ENCODE results near the gene RNF144B.

RNF144B gene

GRCh38 chr6:18350712-18351111, 36.4 kb upstream of the RNF144B start:
- H3K9me2 ChIP-seq (replicated peaks; ENCODE audit: low read depth, low read length), result no peaks in the 10 kb centered on the region
- no peak overlapping the region for H3K4me3 ChIP-seq (ENCODE audit: low read length, poor library complexity, severe bottlenecking)
- no peaks in the 10 kb centered on the region for H3K36me3 ChIP-seq (ENCODE audit: insufficient read depth, low read length)
- H4K20me1 ChIP-seq (ENCODE audit: insufficient read depth, low read length, poor library complexity, severe bottlenecking), result no peaks in the 10 kb centered on the region
- H3K9ac ChIP-seq (ENCODE audit: low read depth, low read length, poor library complexity, severe bottlenecking), result no peak overlapping the region
- TF ChIP-seq EZH2phosphoT487 (IDR thresholded peaks at IDR 0.05; ENCODE audit: borderline replicate concordance), result no peak
- no peak for TF ChIP-seq CTCF (conservative IDR thresholded peaks at IDR 0.05; ENCODE audit: low read length)
- H2AFZ ChIP-seq (ENCODE audit: low read length), result no peak overlapping the region
- H3K9me3 ChIP-seq (ENCODE audit: insufficient read depth, low read depth, low read length), result no peaks in the 10 kb centered on the region
- no peaks in the 10 kb centered on the region for H3K27me3 ChIP-seq (ENCODE audit: insufficient read depth, low read length, poor library complexity, severe bottlenecking)
- H3K4me2 ChIP-seq (ENCODE audit: low read depth, low read length, poor library complexity, severe bottlenecking), result no peak overlapping the region
- no peaks in the 10 kb centered on the region for H3K4me1 ChIP-seq (ENCODE audit: insufficient read depth, low read length, poor library complexity, severe bottlenecking)
- no peaks in the 10 kb centered on the region for H3K79me2 ChIP-seq (ENCODE audit: insufficient read depth, low read length)
- no peaks in the 10 kb centered on the region for H3F3A ChIP-seq (ENCODE audit: low read depth)

DNA sequence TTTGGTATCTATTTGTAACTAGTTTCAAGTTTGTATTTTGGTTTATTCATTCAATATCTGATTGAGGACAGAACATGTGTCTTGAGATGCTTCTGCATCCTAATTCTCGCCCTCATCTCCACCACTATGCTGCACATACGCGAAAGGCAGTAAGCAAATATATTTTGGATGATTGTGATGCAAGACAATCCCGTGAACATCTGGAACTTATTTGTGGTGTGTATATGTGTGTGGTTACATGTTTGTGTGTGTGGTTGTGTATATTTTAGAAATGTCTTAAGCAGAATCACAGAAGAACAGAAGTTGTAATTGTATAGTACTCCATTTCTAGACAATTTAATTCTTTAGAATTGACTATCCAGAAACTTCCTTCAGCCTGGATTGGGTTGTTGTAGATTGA, 35.1 kb upstream of the RNF144B start:
- Histone ChIP-seq H3K27me3 (ENCODE audit: insufficient read depth, low read length, poor library complexity, severe bottlenecking) (no peaks in the 10 kb centered on the region), H3K4me3 (ENCODE audit: low read length, poor library complexity, severe bottlenecking) (no peak overlapping the region), H2AFZ (ENCODE audit: low read length) (no peak overlapping the region), H3K4me1 (ENCODE audit: insufficient read depth, low read length, poor library complexity, severe bottlenecking) (no peaks in the 10 kb centered on the region), H3K4me2 (ENCODE audit: low read depth, low read length, poor library complexity, severe bottlenecking) (no peak overlapping the region), H3K9me2 (replicated peaks; ENCODE audit: low read depth, low read length) (no peaks in the 10 kb centered on the region), H4K20me1 (ENCODE audit: insufficient read depth, low read length, poor library complexity, severe bottlenecking) (no peaks in the 10 kb centered on the region), H3K9me3 (ENCODE audit: insufficient read depth, low read depth, low read length) (no peaks in the 10 kb centered on the region), H3K79me2 (ENCODE audit: insufficient read depth, low read length) (no peaks in the 10 kb centered on the region), H3K9ac (ENCODE audit: low read depth, low read length, poor library complexity, severe bottlenecking) (no peak overlapping the region), H3F3A (ENCODE audit: low read depth) (no peaks in the 10 kb centered on the region), H3K36me3 (ENCODE audit: insufficient read depth, low read length) (no peaks in the 10 kb centered on the region)
- TF ChIP-seq EZH2phosphoT487 (IDR thresholded peaks at IDR 0.05; ENCODE audit: borderline replicate concordance) (no peak), CTCF (conservative IDR thresholded peaks at IDR 0.05; ENCODE audit: low read length) (no peak)

DNA sequence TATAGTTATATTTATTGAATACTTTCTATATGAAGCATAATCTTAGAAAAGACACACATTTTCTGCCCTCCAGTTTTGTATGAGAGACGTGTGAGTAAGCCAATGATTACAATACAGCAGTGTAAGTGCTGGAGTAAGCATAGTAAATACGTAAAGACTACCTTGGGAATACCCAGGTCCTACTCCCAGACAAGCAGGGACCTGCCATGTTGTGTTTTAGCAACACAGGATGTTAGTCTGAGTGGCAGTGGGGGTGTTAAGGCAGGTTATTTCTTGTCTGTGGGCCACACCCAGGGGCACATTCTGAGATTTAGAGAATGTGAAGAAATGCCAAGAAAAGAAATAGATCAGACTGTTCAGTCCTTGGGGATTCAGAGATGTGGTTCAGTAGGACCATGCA, 34.3 kb upstream of the RNF144B start:
- Histone ChIP-seq H3K4me2 (ENCODE audit: low read depth, low read length, poor library complexity, severe bottlenecking) (no peak overlapping the region), H3K9ac (ENCODE audit: low read depth, low read length, poor library complexity, severe bottlenecking) (no peak overlapping the region), H3K79me2 (ENCODE audit: insufficient read depth, low read length) (no peaks in the 10 kb centered on the region), H3K9me3 (ENCODE audit: insufficient read depth, low read depth, low read length) (no peaks in the 10 kb centered on the region), H3K36me3 (ENCODE audit: insufficient read depth, low read length) (no peaks in the 10 kb centered on the region), H4K20me1 (ENCODE audit: insufficient read depth, low read length, poor library complexity, severe bottlenecking) (no peaks in the 10 kb centered on the region), H3K4me3 (ENCODE audit: low read length, poor library complexity, severe bottlenecking) (no peak overlapping the region), H3F3A (ENCODE audit: low read depth) (no peaks in the 10 kb centered on the region), H2AFZ (ENCODE audit: low read length) (no peak overlapping the region), H3K9me2 (replicated peaks; ENCODE audit: low read depth, low read length) (no peaks in the 10 kb centered on the region), H3K4me1 (ENCODE audit: insufficient read depth, low read length, poor library complexity, severe bottlenecking) (no peaks in the 10 kb centered on the region), H3K27me3 (ENCODE audit: insufficient read depth, low read length, poor library complexity, severe bottlenecking) (no peaks in the 10 kb centered on the region)
- TF ChIP-seq EZH2phosphoT487 (IDR thresholded peaks at IDR 0.05; ENCODE audit: borderline replicate concordance), result no peak
- no peak for TF ChIP-seq CTCF (conservative IDR thresholded peaks at IDR 0.05; ENCODE audit: low read length)

Data from Loucy (cell line).